ENCODE data around the gene CNNM2. TPM values are rescaled to one million over a fixed set of nuclear protein-coding genes. Genes with fewer than 3 reads are reported as not detected.

Gene CNNM2
- total and polyA plus RNA-seq, 8 donors: 2.0 to 8.9 (median 5.9) TPM

GRCh38 chr10:102930720-102931119 is 12.6 kb downstream of the CNNM2 start:
- H3K27me3 ChIP-seq: no peaks in the 10 kb centered on the region
- DNase-seq (no peak), ATAC-seq (no peak), FAIRE-seq (no peak)
- intact Hi-C loops (cut with DNase I): no loop called here
- no peak overlapping the region for H3K4me3 ChIP-seq
- TF ChIP-seq CTCF (IDR thresholded peaks at IDR 0.05): no peak
- no peaks in the 10 kb centered on the region for H3K4me1 ChIP-seq
- H3K9me3 ChIP-seq: no peaks in the 10 kb centered on the region
- WGBS, 2 donors: 87 to 88% methylated on average over 2 of the region's 2 CpGs
- H3K27ac ChIP-seq: no peak overlapping the region
- no peaks in the 10 kb centered on the region for H3K36me3 ChIP-seq

- Histone ChIP-seq H3K4me3 (no peak overlapping the region), H3K27me3 (no peaks in the 10 kb centered on the region), H3K27ac (no peak overlapping the region), H3K9me3 (no peaks in the 10 kb centered on the region), H3K4me1 (no peaks in the 10 kb centered on the region), H3K36me3 (no peaks in the 10 kb centered on the region)
- intact Hi-C loops (cut with DNase I): no loop called here
- ATAC-seq (no peak), DNase-seq (no peak), FAIRE-seq (no peak)
- TF ChIP-seq CTCF (IDR thresholded peaks at IDR 0.05): no peak
- WGBS, 2 donors: 92 to 96% methylated on average over 5 of the region's 5 CpGs
Observed at GRCh38 chr10:102931643-102932042, 13.5 kb downstream of the CNNM2 start.

GRCh38 chr10:102935505-102935904 is 17.4 kb downstream of the CNNM2 start:
- DNase-seq (no peak), FAIRE-seq (no peak), ATAC-seq (no peak)
- TF ChIP-seq CTCF (IDR thresholded peaks at IDR 0.05): no peak
- intact Hi-C loops (cut with DNase I): no loop called here
- no peaks in the 10 kb centered on the region for H3K4me1 ChIP-seq
- no peak overlapping the region for H3K4me3 ChIP-seq
- WGBS, 2 donors: 95 to 99% methylated on average over 4 of the region's 4 CpGs
- no peak overlapping the region for H3K27ac ChIP-seq
- H3K27me3 ChIP-seq: no peaks in the 10 kb centered on the region
- H3K9me3 ChIP-seq: no peaks in the 10 kb centered on the region
- no peaks in the 10 kb centered on the region for H3K36me3 ChIP-seq

GRCh38 chr10:102935939-102936605 is 18.0 kb downstream of the CNNM2 start:
- TF ChIP-seq CTCF (IDR thresholded peaks at IDR 0.05): no peak
- Histone ChIP-seq H3K4me3 (no peak overlapping the region), H3K36me3 (no peaks in the 10 kb centered on the region), H3K9me3 (no peaks in the 10 kb centered on the region), H3K27ac (no peak overlapping the region), H3K4me1 (no peaks in the 10 kb centered on the region), H3K27me3 (no peaks in the 10 kb centered on the region)
- DNase-seq (no peak), FAIRE-seq (no peak), ATAC-seq (no peak)
- intact Hi-C loops (cut with DNase I): no loop called here
- WGBS, 2 donors: 89 to 91% methylated on average over 3 of the region's 3 CpGs

GRCh38 chr10:102941401-102941800 is 23.3 kb downstream of the CNNM2 start:
- Histone ChIP-seq H3K27me3 (no peaks in the 10 kb centered on the region), H3K4me3 (no peak overlapping the region), H3K4me1 (no peaks in the 10 kb centered on the region), H3K9me3 (no peaks in the 10 kb centered on the region), H3K27ac (no peak overlapping the region), H3K36me3 (no peaks in the 10 kb centered on the region)
- ATAC-seq (no peak), DNase-seq (no peak), FAIRE-seq (no peak)
- intact Hi-C loops (cut with DNase I): no loop called here
- TF ChIP-seq CTCF (IDR thresholded peaks at IDR 0.05): no peak
- 97 to 100% methylated on average over 3 of the region's 3 CpGs for WGBS, 2 donors

Measured in pancreas (tissue), 10 donors.